ENCODE data around the gene OR2T1.
"Not testable (repeated sequence)": the region's sequence is repeated elsewhere in the genome, so short reads cannot be mapped to it uniquely, and the experiment has no call there.

OR2T1 gene

GRCh38 chr1:248433811-248434415 lies 31.1 kb downstream of the OR2T1 start:
- H3K4me3 ChIP-seq (ENCODE audit: low read depth, low read length) = not testable (repeated sequence)

GRCh38 chr1:248434913-248435312 lies 32.1 kb downstream of the OR2T1 start:
- not testable (repeated sequence) for H3K4me3 ChIP-seq (ENCODE audit: low read depth, low read length)

GRCh38 chr1:248436303-248436702 lies 33.5 kb downstream of the OR2T1 start:
- not testable (repeated sequence) for H3K4me3 ChIP-seq (ENCODE audit: low read depth, low read length)

GRCh38 chr1:248438668-248439067 lies 35.8 kb downstream of the OR2T1 start:
- H3K4me3 ChIP-seq (ENCODE audit: low read depth, low read length) = not testable (repeated sequence)

DNA sequence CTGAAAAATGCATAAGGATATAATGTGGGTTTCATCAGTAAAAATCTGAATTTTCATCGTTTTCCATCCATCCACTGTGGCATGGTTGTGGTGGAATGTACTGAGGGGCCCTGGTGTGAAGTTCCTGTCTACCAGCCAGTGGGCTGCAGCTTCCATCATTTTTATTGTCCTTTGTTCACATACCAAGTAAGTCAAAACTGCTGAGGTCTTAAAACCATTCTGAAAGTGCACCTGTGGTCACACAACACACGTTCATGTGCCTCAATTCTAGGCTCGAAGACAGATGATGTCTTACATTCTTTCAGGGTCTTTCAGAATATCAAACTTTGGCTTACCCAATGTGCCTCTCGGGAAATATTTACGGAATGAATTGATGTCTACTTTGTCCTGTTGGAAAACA lies 36.4 kb downstream of the OR2T1 start:
- H3K4me3 ChIP-seq (ENCODE audit: low read depth, low read length) = not testable (repeated sequence)

DNA sequence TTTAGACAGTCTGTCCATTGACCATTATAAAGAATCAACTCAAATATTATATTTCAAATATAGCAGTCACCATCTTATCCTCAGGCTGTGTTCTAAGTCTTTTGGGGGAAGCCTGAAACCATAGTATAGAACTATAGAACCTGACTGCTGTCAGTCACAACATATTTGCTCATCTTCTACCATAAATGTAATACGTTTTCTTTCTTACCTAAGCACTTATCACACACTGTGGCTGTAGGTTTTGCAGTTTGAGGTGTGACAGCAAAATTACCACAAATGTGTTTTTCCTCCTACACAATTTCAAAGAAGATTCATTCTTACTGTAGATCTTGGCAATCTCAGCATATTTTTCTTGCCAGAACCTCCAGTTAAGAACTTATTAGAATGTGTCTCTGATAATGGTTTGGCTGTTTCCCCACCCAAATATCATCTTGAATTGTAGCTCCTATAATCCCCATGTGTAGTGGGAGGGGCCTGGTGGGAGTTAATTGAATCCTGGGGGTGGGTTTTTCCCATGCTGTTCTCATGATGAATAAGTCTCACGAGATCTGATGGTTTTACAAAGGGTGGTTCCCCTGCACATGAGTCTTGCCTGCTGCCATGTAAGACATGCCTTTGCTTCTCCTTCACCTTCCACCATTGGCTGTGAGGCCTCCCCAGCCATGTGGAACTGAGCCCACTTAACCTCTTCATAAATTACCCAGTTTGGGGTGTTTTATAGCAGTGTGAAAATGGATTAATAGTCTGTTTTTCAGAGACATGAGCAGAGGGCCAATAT lies 39.8 kb downstream of the OR2T1 start:
- not testable (repeated sequence) for H3K4me3 ChIP-seq (ENCODE audit: low read depth, low read length)

DNA sequence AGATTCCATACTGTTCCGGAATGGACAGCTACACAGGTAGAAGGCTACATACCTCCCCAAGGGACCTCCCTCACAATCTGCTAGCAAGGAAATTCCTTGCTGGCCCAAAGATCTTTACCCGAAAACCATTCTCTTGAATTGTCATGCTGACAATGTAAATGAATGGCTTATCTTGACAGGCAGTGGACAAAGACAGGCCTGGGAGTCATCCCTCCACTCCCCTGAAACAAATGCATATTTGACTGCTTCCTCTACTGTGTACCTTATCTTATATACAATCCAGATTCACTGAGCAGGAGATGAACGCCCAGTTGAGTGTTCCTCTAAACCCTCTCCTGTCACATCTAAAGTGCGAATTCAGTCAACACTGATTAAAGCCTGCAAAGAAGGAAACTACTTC lies 41.8 kb downstream of the OR2T1 start:
- not testable (repeated sequence) for H3K4me3 ChIP-seq (ENCODE audit: low read depth, low read length)

- not testable (repeated sequence) for H3K4me3 ChIP-seq (ENCODE audit: low read depth, low read length)
Measured at GRCh38 chr1:248445399-248445798, 42.6 kb downstream of the OR2T1 start, which contains the start of gene OR2T2. TSS of gene OR2T2 (plus strand) at chr1:248445637. CDS start at chr1:248452798, 7,161 bp downstream.

DNA sequence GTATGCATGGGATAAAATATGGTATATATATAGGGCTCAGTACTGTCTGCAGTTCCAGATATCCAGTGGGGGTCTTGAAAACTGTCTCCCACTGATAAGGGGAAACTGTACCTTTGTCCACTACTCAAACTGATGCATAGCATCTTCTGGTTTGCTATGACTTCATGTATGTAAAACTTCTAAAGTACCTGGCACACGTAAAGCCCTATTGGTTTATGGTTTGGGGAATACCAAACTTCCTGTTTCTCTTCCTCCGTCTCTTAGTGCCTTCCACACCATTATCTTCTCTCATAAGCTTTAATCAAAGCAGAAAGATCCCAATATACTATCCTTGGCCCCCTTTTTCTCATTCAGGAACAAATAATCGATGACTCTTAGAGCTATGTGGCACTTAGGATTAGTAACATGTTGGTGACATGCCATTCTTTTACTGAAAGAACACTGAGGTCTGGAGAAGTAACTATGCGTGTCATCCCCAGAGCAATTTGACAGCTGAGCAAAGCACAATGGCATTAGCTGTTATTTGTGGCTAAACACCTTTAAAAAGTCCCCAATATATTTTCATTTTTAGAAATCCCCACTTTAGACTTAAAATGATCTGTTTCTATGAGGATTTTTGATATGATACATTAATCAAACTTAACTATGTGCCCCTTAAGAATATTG lies 45.7 kb downstream of the OR2T1 start:
- H3K4me3 ChIP-seq (ENCODE audit: low read depth, low read length) = not testable (repeated sequence)

DNA sequence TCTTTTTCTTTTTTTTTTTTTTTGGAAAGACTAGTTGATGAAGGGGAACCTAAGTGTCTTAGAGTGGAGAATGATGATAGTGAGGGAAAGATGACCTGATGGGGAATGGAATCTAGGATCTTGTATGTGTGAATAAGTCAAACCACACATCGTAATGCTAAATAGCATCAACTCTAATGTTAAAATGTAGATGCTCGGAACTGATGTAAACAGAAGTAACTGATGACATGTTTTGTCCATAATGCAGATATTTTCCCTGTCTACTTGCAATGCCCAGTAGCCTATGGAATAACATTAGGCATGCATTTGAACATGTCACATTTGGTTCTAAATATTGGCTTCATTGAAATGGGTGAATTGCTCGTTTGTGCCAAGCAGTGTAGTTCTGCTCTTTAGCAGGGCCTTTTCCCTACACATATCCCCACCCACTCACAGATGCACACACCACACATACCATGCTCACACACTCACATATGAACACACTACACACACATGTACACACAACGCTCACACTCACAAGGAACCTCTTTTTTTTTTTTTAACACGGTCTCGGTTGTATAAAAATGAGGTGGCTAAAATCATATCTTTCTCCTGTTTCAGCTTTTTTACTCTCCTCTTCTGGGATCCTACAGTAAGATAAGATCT lies 47.1 kb downstream of the OR2T1 start:
- not testable (repeated sequence) for H3K4me3 ChIP-seq (ENCODE audit: low read depth, low read length)

DNA sequence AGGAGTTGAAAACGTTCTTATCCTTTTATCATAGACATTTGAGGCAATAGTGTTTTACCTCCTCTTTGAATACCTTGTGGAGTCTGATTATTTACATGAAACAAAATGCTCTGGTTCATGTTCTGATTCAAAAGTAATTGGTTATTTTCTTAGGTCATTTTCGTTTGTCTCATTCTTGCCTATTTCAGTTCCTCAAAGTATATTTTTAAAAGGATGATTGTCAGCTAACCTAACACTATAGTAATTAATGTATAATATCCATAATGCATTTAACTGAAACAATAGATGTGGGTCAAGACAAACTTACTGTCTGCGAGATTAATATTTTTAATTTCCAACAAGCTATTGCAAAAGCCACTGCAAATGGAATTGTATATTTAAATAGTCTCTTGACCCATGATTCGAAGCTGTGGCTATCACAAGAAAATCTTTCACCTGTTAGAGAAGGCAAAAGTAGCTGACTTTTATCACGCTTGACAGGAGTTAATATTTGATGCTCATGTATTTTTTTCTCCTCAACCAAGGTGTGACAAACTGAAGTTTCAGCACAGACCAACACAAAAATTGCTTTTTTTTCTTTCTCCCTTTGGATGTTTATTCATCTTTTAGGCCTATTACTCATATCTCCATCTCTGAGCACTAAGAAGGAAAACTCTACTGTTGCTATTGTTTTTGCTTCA lies 47.8 kb downstream of the OR2T1 start:
- not testable (repeated sequence) for H3K4me3 ChIP-seq (ENCODE audit: low read depth, low read length)

DNA sequence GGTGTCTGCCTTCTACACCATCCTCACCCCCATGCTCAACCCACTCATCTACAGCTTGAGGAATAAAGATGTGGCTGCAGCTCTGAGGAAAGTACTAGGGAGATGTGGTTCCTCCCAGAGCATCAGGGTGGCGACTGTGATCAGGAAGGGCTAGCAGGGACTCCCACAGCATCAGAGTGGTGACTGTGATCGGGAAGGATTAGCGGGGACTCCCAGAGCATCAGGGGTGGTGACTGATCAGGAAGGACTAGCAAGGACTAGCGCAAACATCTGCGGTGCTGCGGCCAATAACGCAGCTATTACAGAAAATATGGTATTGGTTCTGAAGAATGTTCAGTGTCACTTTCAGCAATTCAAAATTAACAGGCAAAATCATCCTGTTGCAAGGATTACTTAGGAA lies 50.8 kb downstream of the OR2T1 start:
- not testable (repeated sequence) for H3K4me3 ChIP-seq (ENCODE audit: low read depth, low read length)

DNA sequence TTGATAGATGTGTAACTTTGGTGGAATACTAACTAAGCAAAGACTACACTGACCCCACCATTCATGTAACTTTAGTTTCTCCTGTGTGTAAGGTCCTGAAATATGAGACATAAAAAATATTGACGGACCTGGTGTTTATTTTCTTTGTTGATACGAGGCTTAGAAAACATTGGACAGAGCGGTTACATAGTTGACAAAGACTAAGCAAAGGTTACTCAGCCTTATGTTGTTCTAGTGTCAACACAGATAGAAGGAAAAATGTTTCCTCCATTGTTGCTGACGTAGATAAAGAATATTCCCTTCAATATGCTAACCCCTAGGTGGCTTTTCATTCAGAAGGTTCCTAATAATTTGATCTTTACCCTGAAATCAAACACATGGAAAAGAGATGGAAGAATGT lies 52.2 kb downstream of the OR2T1 start:
- not testable (repeated sequence) for H3K4me3 ChIP-seq (ENCODE audit: low read depth, low read length)

DNA sequence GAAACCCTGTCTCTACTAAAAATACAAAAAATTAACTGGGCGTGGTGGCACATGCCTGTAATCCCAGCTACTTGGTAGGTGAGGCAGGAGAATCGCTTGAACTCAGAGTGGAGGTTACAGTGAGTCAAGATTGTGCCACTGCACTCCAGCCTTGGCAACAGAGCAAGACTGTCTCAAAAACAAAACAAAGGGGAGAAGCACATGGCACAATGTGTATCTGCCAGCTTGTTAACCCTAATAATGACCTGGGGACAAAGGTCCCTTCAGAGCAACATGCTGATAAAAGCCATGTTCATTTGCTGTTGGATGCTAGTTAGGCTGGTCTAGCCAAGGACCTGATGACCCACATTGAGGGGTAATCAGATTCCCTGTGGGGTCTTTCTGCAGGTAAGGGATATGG lies 53.8 kb downstream of the OR2T1 start:
- not testable (repeated sequence) for H3K4me3 ChIP-seq (ENCODE audit: low read depth, low read length)

All from iPS-11a (cell line).